CD4-positive, alpha-beta T cell treated with Interleukin-12 subunit alpha and Interleukin-12 subunit beta, for 1 hour (primary cell): ENCODE results near the gene FOXK2.

Source experiments
- DNase-seq: peaks from one replicate; pipeline ENCODE4 v3.0.0-alpha.2; 2020

FOXK2 gene

GRCh38 chr17:82592767-82593589 is 73.4 kb downstream of the FOXK2 start:
- peak; percentile 82 for DNase-seq

- DNase-seq = no peak
These were observed 74.1 kb downstream of the FOXK2 start for GRCh38 chr17:82593590-82594087.

GRCh38 chr17:82594571-82594970 is 75.0 kb downstream of the FOXK2 start:
- DNase-seq = no peak

GRCh38 chr17:82595893-82596292 is 76.4 kb downstream of the FOXK2 start:
- no peak for DNase-seq

GRCh38 chr17:82596296-82596695 is 76.8 kb downstream of the FOXK2 start:
- DNase-seq = no peak

GRCh38 chr17:82596837-82597672 is 77.5 kb downstream of the FOXK2 start:
- DNase-seq = no peak

GRCh38 chr17:82598256-82599119 is 79.0 kb downstream of the FOXK2 start:
- DNase-seq = no peak

- DNase-seq = no peak
These were observed 80.4 kb downstream of the FOXK2 start for GRCh38 chr17:82599674-82600661.

- no peak for DNase-seq
These were observed 81.4 kb downstream of the FOXK2 start for GRCh38 chr17:82600731-82601446.

GRCh38 chr17:82601447-82602000 is 82.0 kb downstream of the FOXK2 start:
- DNase-seq = no peak

- DNase-seq = no peak
These were observed 83.0 kb downstream of the FOXK2 start for GRCh38 chr17:82602487-82602886.

- DNase-seq = no peak
These were observed 83.6 kb downstream of the FOXK2 start for GRCh38 chr17:82602986-82603710.

GRCh38 chr17:82603981-82604448 is 84.5 kb downstream of the FOXK2 start:
- peak; percentile 31 for DNase-seq

- DNase-seq = no peak
These were observed 85.0 kb downstream of the FOXK2 start for GRCh38 chr17:82604532-82604931.

- DNase-seq = no peak
These were observed 86.5 kb downstream of the FOXK2 start for GRCh38 chr17:82605939-82606600.

GRCh38 chr17:82608816-82609215 is 89.3 kb downstream of the FOXK2 start:
- no peak for DNase-seq

GRCh38 chr17:82609655-82610054 is 90.1 kb downstream of the FOXK2 start:
- no peak for DNase-seq

GRCh38 chr17:82611140-82612058 is 91.9 kb downstream of the FOXK2 start:
- DNase-seq = no peak
